Caco-2 (cell line): ENCODE measurements around the gene NCR2. TPM values are rescaled to one million over a fixed set of nuclear protein-coding genes. Genes with fewer than 3 reads are reported as not detected.

Source experiments
- BruUV-seq: library from RNA; stranded (reverse); fragments of 400-500 nt; replicated peaks from 2 replicates; lab custom pipeline; 2021; lab: Mats Ljungman, UMichigan
- CTCF ChIA-PET: fragments of 300-600 bp; sonication (Branson Sonifier 250); formaldehyde crosslinking; loops from one replicate; lab custom pipeline; 2022; ENCODE audit warnings: antibody characterized with exemption; lab: Charles Lee
- POLR2A ChIA-PET: fragments of 300-600 bp; sonication (Branson Sonifier 250); formaldehyde crosslinking; loops from one replicate; lab custom pipeline; 2022; ENCODE audit warnings: antibody characterized with exemption; lab: Charles Lee
- DNase-seq, 2 experiments: peaks; one replicate each; pipeline versions ENCODE4 v3.0.0 to v3.0.0-alpha.2; 2020 to 2022
- H3K27me3 ChIP-seq: replicated peaks from 2 replicates; pipeline ENCODE4 v1.6.0; 2011; ENCODE audit warnings: low read length; ENCODE audit not compliant: control insufficient read depth, insufficient read depth
- H3K36me3 ChIP-seq: 2 replicates; pipeline ENCODE4 v1.5.1; 2011; ENCODE audit warnings: low read length; ENCODE audit not compliant: control insufficient read depth, insufficient read depth
- H3K4me1 ChIP-seq: fragments of 250-450 bp; sonication (Bioruptor Pico); 2 replicates; pipeline ENCODE4 v1.5.1; 2020; ENCODE audit warnings: mild to moderate bottlenecking
- H3K4me3 ChIP-seq: 2 replicates; pipeline ENCODE4 v1.5.1; 2011; ENCODE audit warnings: low read depth, mild to moderate bottlenecking, control low read depth, low read length
- H3K9me3 ChIP-seq: fragments of 250-450 bp; sonication (Bioruptor Pico); 2 replicates; pipeline ENCODE4 v1.5.1; 2020; ENCODE audit warnings: mild to moderate bottlenecking, moderate library complexity
- H3K27ac Mint-ChIP-seq: one replicate; pipeline ENCODE4 v1.8.0; 2022; ENCODE audit warnings: mixed read lengths; ENCODE audit not compliant: unreplicated experiment
- H3K27me3 Mint-ChIP-seq: one replicate; pipeline ENCODE4 v1.8.0; 2022; ENCODE audit warnings: mixed read lengths; ENCODE audit not compliant: insufficient read depth, unreplicated experiment
- H3K36me3 Mint-ChIP-seq: one replicate; pipeline ENCODE4 v1.8.0; 2022; ENCODE audit warnings: mild to moderate bottlenecking, mixed read lengths; ENCODE audit not compliant: insufficient read depth, unreplicated experiment
- H3K4me1 Mint-ChIP-seq: one replicate; pipeline ENCODE4 v1.8.0; 2022; ENCODE audit warnings: low read depth, mixed read lengths; ENCODE audit not compliant: unreplicated experiment
- H3K4me3 Mint-ChIP-seq: one replicate; pipeline ENCODE4 v1.8.0; 2022; ENCODE audit warnings: mild to moderate bottlenecking, moderate library complexity, mixed read lengths; ENCODE audit not compliant: unreplicated experiment
- H3K9me3 Mint-ChIP-seq: one replicate; pipeline ENCODE4 v1.8.0; 2022; ENCODE audit warnings: mixed read lengths; ENCODE audit not compliant: unreplicated experiment
- intact Hi-C: fragments of 100-400 bp; cut with micrococcal nuclease; formaldehyde crosslinking; loops from one replicate; pipeline ENCODE4 v1.10.0; 2022; ENCODE audit not compliant: unreplicated experiment
- total RNA-seq: library from RNA; stranded (reverse); gene quantifications from 2 replicates; pipeline ENCODE4 v1.2.3, GENCODE V29; 2022
- TF ChIP-seq, protein P1 (sequence below), 2 experiments: fragments of 200-600 bp in 1 of 2; IDR thresholded peaks; 1 replicate in 1 of 2; 2 replicates in 1 of 2; pipeline versions ENCODE4 v1.5.1 to v1.8.0; 2011 to 2022; ENCODE audit warnings: antibody characterized with exemption in 1 of 2, control low read depth in 1 of 2, inconsistent platforms in 1 of 2, low read depth in 1 of 2, low read length in 1 of 2, mild to moderate bottlenecking in 1 of 2, moderate library complexity in 1 of 2; ENCODE audit not compliant: insufficient read depth in 1 of 2, severe bottlenecking in 1 of 2, unreplicated experiment in 1 of 2

NCR2 gene
- total RNA-seq, 1 experiment from 2014 or later = not detected

DNA sequence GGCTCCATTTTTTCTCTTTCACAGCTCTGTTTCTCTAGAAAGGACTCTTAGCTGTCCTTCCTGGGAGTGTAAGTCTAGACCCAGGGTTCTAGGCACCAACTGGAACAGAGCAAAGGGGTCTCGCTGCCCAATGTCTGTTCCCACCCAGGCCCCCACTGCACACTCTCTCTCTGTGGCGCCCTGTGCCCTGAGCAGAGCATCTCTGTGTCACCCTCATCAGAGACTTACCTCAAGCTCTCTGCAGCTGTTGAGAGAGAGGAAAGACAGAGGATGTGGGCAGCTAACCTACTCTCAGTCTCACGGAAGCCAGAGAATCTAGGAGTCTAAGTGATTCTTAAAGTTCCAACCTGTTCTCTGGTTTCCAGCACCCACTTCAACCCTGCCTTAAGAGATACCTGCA, 9.5 kb downstream of the NCR2 start:
- intact Hi-C loops = no loop called here
- 0 out of 2 replicates have a peak, but pooled peaks cover 7% of the 10 kb centered on the region for H3K4me1 ChIP-seq
- ChIA-PET CTCF (interaction anchor here (1.6 kb wide), 1 partner anchor 10 kb away, joined by 4 read pairs; no protein-coding TSS in a partner anchor), POLR2A (no interaction called here)
- H3K4me3 ChIP-seq = no peak overlapping the region
- DNase-seq = no peak
- no peaks in the 10 kb centered on the region; the same call in none of the 2 replicates for H3K9me3 ChIP-seq
- Mint-ChIP-seq H3K27ac (no peak overlapping the region), H3K27me3 (peaks cover 18% of the 10 kb centered on the region), H3K9me3 (peaks cover 6% of the 10 kb centered on the region), H3K36me3 (no peaks in the 10 kb centered on the region), H3K4me3 (no peak overlapping the region), H3K4me1 (no peaks in the 10 kb centered on the region)
- H3K36me3 ChIP-seq = no peaks in the 10 kb centered on the region
- no peaks in the 10 kb centered on the region; the same call in 1 of the 2 replicates for H3K27me3 ChIP-seq
- TF ChIP-seq, protein P1, sequence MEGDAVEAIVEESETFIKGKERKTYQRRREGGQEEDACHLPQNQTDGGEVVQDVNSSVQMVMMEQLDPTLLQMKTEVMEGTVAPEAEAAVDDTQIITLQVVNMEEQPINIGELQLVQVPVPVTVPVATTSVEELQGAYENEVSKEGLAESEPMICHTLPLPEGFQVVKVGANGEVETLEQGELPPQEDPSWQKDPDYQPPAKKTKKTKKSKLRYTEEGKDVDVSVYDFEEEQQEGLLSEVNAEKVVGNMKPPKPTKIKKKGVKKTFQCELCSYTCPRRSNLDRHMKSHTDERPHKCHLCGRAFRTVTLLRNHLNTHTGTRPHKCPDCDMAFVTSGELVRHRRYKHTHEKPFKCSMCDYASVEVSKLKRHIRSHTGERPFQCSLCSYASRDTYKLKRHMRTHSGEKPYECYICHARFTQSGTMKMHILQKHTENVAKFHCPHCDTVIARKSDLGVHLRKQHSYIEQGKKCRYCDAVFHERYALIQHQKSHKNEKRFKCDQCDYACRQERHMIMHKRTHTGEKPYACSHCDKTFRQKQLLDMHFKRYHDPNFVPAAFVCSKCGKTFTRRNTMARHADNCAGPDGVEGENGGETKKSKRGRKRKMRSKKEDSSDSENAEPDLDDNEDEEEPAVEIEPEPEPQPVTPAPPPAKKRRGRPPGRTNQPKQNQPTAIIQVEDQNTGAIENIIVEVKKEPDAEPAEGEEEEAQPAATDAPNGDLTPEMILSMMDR (IDR thresholded peaks at IDR 0.05; ENCODE audit: insufficient read depth in 1 of 2, low read depth in 1 of 2, low read length in 1 of 2, severe bottlenecking in 1 of 2, unreplicated experiment in 1 of 2) = no peak
- BruUV-seq = no TSS peak

DNA sequence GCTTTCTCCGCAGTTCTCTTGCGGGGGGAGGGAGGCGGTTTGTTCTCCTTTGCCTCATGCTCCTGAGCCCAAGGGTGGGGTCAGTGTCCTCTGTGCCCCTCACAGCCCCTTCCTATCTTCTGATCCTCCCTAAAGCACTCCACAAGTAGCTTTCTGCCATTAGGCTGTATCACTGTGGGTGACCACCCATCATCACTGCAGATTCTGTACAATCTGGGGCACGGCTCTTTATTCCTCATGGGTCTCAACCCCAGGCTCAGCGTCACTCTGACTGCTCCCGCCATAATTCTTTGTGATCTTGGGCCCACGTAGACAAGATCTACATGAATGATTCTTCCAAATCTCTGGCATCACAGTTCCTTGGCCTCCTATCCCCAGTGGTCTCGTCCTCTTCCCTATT, 10.5 kb downstream of the NCR2 start:
- no peaks in the 10 kb centered on the region for H3K4me1 Mint-ChIP-seq
- peaks cover 18% of the 10 kb centered on the region for H3K27me3 Mint-ChIP-seq
- H3K36me3 ChIP-seq = no peaks in the 10 kb centered on the region
- 0 out of 2 replicates have a peak, but pooled peaks cover 7% of the 10 kb centered on the region for H3K4me1 ChIP-seq
- H3K4me3 ChIP-seq = no peak overlapping the region
- no peaks in the 10 kb centered on the region; the same call in 1 of the 2 replicates for H3K27me3 ChIP-seq
- no peak overlapping the region for H3K4me3 Mint-ChIP-seq
- CTCF ChIA-PET = no interaction called here
- POLR2A ChIA-PET = no interaction called here
- TF ChIP-seq, protein P1 (IDR thresholded peaks at IDR 0.05; ENCODE audit: insufficient read depth in 1 of 2, low read depth in 1 of 2, low read length in 1 of 2, severe bottlenecking in 1 of 2, unreplicated experiment in 1 of 2) = no peak
- no peak for DNase-seq
- no TSS peak for BruUV-seq
- H3K36me3 Mint-ChIP-seq = no peaks in the 10 kb centered on the region
- intact Hi-C loops = no loop called here
- no peaks in the 10 kb centered on the region; the same call in none of the 2 replicates for H3K9me3 ChIP-seq
- no peak overlapping the region for H3K27ac Mint-ChIP-seq
- H3K9me3 Mint-ChIP-seq = peaks cover 6% of the 10 kb centered on the region

DNA sequence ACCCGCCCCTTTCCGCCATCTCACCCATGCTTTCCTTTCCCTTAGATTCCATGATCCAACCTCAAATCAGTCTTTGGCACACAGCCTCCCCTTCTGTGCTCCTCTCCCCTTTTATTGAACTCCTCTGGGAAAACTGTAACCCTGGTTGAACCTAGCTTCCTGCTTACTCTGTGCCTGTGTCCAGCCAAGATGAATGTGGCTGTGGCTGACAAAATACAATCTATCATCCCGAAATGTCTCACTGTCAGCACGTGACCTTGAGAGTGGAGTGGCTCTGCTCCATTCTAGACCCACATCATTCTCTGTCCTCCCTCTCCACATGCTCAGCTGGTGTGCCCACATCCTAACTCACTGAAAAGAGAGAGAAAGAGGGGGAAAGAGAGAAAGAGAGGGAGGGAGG, 11.0 kb downstream of the NCR2 start:
- no peak overlapping the region for H3K4me3 Mint-ChIP-seq
- intact Hi-C loops = no loop called here
- peaks cover 6% of the 10 kb centered on the region for H3K9me3 Mint-ChIP-seq
- CTCF ChIA-PET = no interaction called here
- no TSS peak for BruUV-seq
- H3K36me3 ChIP-seq = no peaks in the 10 kb centered on the region
- POLR2A ChIA-PET = no interaction called here
- no peak overlapping the region for H3K27ac Mint-ChIP-seq
- TF ChIP-seq, protein P1 (IDR thresholded peaks at IDR 0.05; ENCODE audit: insufficient read depth in 1 of 2, low read depth in 1 of 2, low read length in 1 of 2, severe bottlenecking in 1 of 2, unreplicated experiment in 1 of 2) = no peak
- H3K27me3 ChIP-seq = no peaks in the 10 kb centered on the region; the same call in 1 of the 2 replicates
- H3K9me3 ChIP-seq = no peaks in the 10 kb centered on the region; the same call in none of the 2 replicates
- no peaks in the 10 kb centered on the region for H3K36me3 Mint-ChIP-seq
- H3K4me3 ChIP-seq = no peak overlapping the region
- H3K4me1 ChIP-seq = 0 out of 2 replicates have a peak, but pooled peaks cover 7% of the 10 kb centered on the region
- DNase-seq = no peak
- H3K4me1 Mint-ChIP-seq = no peaks in the 10 kb centered on the region
- peaks cover 18% of the 10 kb centered on the region for H3K27me3 Mint-ChIP-seq
